ENCODE data around the gene NTNG1. TPM values are rescaled to one million over a fixed set of nuclear protein-coding genes. Genes with fewer than 3 reads are reported as not detected.

Gene NTNG1
- total and polyA plus RNA-seq, 11 donors: 4.6 TPM; not detected in 10

DNA sequence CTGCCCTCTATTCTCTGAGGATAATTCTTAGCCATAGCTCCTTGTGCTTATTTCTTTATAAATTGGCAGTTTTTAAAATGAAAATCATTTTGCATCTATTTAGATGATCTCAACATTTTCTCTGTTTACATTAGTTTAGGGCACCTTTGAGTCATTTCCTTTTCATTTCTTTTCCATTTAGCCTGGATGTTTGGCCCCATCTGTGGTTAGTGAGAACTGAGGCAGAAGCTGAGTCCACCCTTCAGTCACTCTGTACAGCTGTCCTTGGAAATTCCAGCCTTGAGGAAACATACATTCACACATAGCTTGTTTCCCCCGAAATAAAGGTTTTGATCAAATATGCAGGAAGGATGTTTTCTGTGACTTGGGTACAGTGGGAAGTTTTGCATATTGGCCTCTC lies 123.7 kb downstream of the NTNG1 start:
- Histone ChIP-seq H3K9me3 (no peaks in the 10 kb centered on the region), H3K36me3 (no peaks in the 10 kb centered on the region), H3K4me1 (no peaks in the 10 kb centered on the region), H3K27me3 (no peaks in the 10 kb centered on the region), H3K27ac (no peak overlapping the region), H3K4me3 (no peak overlapping the region)
- no peak for TF ChIP-seq POLR2A (IDR thresholded peaks at IDR 0.05)
- TF ChIP-seq, protein P1, sequence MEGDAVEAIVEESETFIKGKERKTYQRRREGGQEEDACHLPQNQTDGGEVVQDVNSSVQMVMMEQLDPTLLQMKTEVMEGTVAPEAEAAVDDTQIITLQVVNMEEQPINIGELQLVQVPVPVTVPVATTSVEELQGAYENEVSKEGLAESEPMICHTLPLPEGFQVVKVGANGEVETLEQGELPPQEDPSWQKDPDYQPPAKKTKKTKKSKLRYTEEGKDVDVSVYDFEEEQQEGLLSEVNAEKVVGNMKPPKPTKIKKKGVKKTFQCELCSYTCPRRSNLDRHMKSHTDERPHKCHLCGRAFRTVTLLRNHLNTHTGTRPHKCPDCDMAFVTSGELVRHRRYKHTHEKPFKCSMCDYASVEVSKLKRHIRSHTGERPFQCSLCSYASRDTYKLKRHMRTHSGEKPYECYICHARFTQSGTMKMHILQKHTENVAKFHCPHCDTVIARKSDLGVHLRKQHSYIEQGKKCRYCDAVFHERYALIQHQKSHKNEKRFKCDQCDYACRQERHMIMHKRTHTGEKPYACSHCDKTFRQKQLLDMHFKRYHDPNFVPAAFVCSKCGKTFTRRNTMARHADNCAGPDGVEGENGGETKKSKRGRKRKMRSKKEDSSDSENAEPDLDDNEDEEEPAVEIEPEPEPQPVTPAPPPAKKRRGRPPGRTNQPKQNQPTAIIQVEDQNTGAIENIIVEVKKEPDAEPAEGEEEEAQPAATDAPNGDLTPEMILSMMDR (IDR thresholded peaks at IDR 0.05): no peak
- intact Hi-C loops (cut with DNase I): no loop called here
- WGBS, 4 donors: 62 to 72% (median 70%) methylated on average over 1 of the region's 1 CpG
- no peak for ATAC-seq
- DNase-seq: no peak

DNA sequence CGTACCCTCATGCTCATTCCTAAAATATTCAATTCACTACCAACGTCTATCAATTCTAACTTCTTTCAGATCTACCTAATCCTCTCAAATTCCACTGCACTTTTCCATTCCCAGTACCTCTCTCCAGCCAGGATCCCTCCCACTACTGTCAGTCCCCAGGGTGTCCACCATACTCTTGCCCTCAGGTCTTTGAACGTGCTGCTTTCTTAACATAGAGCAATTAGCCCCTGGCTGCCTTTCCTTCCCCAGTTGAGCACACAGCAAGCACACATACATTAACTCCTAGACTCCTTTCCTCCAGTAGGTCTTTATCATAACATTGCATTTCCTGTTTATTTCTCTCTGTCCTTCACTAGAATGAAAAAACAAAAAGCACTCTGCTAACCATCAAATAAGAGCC lies 126.7 kb downstream of the NTNG1 start:
- no peak for ATAC-seq
- Histone ChIP-seq H3K36me3 (no peaks in the 10 kb centered on the region), H3K4me1 (no peaks in the 10 kb centered on the region), H3K4me3 (no peak overlapping the region), H3K27me3 (no peaks in the 10 kb centered on the region), H3K9me3 (no peaks in the 10 kb centered on the region), H3K27ac (no peak overlapping the region)
- no peak for TF ChIP-seq POLR2A (IDR thresholded peaks at IDR 0.05)
- TF ChIP-seq, protein P1 (IDR thresholded peaks at IDR 0.05): no peak
- DNase-seq: no peak
- intact Hi-C loops (cut with DNase I): no loop called here
- WGBS, 4 donors: 57 to 65% (median 62%) methylated on average over 3 of the region's 3 CpGs

DNA sequence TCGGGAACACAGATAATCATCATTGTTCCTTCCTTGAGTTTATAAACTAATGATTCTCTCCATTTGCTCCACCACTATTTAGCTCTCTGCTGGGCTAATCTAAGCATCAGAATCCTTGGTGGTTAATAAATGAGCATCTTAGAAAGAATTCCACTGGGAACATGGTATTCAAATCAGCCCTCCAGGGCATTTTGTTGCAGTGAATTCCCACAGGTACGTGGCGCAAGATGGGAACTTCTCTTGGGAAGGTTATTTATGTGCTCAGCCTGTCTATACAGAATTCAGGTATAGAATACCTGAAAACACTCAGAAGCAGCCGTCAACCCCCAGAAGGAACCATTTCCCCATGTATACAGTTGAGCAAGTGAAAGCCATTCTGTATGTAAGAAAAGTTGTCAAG lies 131.5 kb downstream of the NTNG1 start:
- no peaks in the 10 kb centered on the region for H3K27me3 ChIP-seq
- ATAC-seq: no peak
- no peaks in the 10 kb centered on the region for H3K4me1 ChIP-seq
- no peak for DNase-seq
- intact Hi-C loops (cut with DNase I): loop anchor here in 1 of 10 donors (10.0 kb wide), 1 partner anchor 252 kb away; no protein-coding TSS in a partner anchor
- H3K4me3 ChIP-seq: no peak overlapping the region
- no peak overlapping the region for H3K27ac ChIP-seq
- 76 to 83% (median 79%) methylated on average over 4 of the region's 4 CpGs for WGBS, 4 donors
- TF ChIP-seq, protein P1 (IDR thresholded peaks at IDR 0.05): no peak
- no peak for TF ChIP-seq POLR2A (IDR thresholded peaks at IDR 0.05)
- H3K9me3 ChIP-seq: no peaks in the 10 kb centered on the region
- no peaks in the 10 kb centered on the region for H3K36me3 ChIP-seq

DNA sequence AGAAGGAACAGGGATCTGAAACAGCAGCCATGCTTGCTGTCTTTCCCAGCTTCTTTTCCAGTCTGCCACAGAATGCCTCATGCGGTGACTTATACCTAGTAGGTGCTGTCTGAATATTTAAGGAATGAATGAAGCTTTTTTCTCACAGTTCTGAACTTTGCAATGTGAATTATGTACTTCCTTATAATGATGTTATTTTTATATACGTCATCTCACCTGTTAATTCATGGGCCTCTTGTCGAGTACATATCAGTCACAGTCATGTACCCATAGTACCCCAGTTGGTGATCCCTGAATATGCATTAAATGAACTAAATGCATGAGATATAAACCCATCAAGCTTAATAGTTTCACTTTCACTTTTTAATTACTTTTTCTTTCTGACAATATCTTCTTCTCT lies 132.7 kb downstream of the NTNG1 start:
- 80 to 84% (median 81%) methylated on average over 3 of the region's 3 CpGs for WGBS, 4 donors
- H3K27ac ChIP-seq: no peak overlapping the region
- intact Hi-C loops (cut with DNase I): loop anchor here in 1 of 10 donors (10.0 kb wide), 1 partner anchor 251 kb away; no protein-coding TSS in a partner anchor
- H3K27me3 ChIP-seq: no peaks in the 10 kb centered on the region
- TF ChIP-seq POLR2A (IDR thresholded peaks at IDR 0.05): no peak
- TF ChIP-seq, protein P1 (IDR thresholded peaks at IDR 0.05): no peak
- H3K4me3 ChIP-seq: no peak overlapping the region
- no peak for ATAC-seq
- H3K9me3 ChIP-seq: no peaks in the 10 kb centered on the region
- no peak for DNase-seq
- no peaks in the 10 kb centered on the region for H3K36me3 ChIP-seq
- no peaks in the 10 kb centered on the region for H3K4me1 ChIP-seq
